GF-D8 (cell line): ENCODE measurements around the gene GPER1.
"Not testable (repeated sequence)": the region's sequence is repeated elsewhere in the genome, so short reads cannot be mapped to it uniquely, and the experiment has no call there.

Source experiments
- DNase-seq: peaks from one replicate; lab custom pipeline; 2025; lab: John Stamatoyannopoulos, UW

The GPER1 gene

DNA sequence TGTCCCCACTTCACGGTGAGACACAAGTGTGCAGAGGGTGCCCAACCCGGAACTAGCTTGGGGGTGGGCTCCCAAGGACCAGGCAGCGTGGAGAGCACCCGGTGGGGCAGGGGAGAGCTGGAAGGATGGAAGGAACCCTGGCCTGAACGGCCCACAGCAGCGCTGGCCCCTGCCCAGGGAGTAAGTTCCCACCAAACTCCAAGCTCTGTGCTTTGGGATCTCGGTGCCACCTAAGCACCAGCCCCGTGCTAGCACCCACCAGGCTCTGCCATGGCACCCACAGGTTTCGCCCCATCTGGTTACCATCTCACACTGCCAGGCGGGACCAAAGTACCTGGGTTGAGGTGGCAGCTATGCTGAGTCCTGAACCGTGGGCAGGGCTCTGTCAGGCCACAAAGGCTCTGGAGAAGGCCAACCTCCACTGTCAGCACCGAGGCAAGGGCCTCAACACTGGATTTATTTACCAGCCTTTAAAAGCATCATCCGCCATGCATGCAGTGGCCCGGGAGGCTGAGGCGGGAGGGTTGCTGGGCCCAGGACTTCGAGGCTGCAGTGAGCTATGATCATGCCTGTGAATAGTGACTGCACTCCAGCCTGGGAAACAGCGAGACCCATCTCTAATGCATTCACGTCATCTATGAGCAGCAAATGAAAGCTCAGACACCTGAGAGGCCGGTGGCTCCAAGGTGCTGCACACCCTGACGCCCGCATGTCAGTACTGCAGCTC is 16.0 kb downstream of the GPER1 start:
- DNase-seq = no peak

DNA sequence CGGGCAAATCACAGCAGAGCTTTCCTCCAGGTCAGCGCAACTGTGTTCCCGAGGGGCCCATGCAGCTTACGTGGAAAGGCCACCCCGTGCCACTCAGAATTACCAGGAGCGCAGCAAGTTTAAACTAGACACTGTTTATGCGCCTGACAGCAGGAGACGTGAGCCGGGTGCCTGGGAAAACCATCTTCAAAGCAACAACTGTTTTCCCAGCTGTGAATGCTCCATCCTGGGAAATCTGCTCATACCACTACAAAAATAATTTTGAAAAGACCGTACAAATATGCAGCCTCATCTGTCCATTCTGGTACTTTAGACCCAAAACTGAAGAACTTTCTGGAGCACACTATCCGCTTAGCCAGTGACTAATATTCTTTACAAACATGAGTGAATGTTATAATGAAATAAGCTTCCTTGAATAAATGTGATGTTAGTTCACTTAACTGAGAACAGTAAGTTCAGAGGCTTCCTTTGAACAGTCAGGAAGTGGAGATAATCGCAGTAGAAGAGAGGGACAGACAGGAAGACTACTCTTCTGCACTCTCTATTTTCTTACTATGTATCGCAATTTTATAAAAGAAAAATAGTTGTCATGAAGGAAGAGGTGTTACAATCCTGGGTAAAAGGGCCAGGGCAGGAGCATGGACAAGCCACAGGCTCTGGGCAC is 16.7 kb downstream of the GPER1 start:
- DNase-seq = no peak

DNA sequence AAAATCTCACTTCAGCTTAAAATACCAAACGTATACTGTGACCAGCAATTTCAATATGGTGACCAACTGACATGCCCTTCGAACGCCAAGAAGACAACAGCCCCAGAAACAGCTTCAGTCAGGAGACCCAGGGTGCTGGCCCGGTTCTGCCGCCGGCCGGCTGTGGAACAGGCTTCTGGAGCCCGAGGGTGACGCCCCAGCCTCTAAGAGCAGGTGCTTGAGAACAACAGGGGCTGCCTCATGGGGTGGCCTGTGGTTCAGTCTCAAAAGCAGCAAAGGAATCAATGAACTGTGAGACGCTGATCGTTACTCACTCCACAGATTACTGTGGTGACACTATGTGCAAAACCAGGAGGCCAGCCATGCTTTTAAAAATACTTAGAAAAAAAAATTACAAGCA is 17.3 kb downstream of the GPER1 start:
- DNase-seq = no peak

DNA sequence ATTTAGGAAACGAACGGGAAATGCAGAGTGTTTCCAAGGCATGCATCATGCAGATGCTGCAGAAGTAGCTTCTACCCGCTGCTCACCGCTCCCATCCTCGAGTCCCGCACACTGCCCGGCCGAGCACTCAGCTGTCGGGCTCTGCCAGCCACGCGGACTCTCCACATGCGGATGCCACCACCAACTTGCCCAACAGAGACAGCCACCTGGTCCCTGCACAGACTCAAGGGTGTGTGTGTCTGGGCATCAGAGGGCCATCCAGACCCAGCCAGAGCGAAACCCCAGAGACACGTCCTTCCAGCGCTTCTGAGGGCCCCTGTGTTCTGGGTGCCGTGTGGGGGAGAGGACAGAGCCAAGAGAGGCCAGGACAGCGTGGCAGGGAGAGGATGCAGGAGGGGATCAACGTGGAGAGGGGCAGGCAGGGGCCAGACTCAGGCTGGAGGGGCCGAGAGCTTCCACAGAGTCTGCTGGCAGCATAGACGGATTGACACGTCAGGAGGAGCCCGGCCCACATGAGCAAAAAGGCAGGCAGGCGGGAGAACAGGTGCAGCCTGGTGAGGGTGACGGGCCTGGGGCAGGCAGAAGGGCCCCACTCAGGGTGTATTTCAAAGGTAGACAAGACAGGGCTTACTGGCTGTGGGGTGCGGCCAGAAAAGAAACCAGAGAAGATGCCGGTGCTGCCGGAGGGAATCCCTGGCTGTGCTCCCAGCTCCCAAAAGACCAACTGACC is 18.3 kb downstream of the GPER1 start:
- no peak for DNase-seq

DNA sequence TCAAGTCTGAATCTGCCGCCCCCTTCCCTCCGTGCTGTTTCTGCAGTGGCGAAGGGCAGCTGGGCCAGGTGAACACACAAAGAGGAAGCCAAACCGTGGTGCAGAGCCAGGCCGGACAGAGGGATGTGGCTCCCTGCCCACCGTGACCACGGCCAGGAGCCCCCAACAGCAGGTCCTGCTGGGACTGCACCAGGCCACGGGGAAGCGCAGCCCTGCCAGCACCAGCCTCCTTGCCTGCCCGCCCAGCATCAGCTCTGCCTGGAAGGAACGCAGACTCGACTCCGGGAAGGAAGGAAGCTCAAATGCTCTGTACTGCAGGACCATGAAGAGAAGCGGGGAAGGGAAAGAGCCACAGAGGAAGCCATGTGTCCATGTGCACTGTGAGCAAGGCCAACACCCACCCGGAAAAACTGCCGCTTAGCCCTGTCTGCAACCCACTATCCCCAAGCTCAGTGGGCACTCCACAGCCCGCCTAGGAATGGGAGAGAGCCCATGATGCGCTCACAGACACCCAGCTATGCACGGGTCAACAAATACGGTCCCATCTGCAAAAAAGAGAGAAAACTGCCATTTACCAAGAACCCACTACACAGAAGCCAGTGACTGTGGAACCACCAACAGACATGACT is 19.0 kb downstream of the GPER1 start:
- DNase-seq = no peak

DNA sequence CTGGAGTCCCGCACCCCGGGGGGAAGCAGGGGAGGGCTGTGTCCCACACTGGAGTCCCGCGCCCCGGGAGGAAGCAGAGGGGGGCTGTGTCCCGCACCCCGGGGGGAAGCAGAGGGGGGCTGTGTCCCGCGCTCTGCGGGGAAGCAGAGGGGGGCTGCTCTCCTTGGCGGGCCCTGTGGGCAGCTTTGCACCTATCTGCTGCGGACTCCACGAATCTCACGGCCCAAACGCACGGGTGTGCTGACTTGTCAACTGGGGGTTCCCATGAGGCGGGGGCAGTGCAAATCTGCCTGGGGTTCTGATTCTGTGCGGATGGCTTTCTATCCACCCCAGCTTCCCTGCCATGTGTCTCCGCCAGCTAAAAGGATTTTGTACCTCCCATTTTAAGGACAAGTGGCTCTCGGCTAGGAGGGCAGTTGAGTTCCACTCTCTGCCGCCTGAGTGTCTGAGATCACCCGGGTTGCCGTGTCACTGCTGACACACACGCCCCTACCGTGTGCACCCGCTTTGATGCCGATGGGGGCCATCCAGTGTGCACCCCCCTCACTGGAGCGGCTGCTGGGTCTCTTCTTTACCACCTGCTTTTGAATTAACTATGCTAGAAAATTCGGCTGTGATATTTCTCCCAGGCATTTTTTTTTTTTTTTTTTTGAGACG is 20.5 kb downstream of the GPER1 start:
- no peak for DNase-seq

DNA sequence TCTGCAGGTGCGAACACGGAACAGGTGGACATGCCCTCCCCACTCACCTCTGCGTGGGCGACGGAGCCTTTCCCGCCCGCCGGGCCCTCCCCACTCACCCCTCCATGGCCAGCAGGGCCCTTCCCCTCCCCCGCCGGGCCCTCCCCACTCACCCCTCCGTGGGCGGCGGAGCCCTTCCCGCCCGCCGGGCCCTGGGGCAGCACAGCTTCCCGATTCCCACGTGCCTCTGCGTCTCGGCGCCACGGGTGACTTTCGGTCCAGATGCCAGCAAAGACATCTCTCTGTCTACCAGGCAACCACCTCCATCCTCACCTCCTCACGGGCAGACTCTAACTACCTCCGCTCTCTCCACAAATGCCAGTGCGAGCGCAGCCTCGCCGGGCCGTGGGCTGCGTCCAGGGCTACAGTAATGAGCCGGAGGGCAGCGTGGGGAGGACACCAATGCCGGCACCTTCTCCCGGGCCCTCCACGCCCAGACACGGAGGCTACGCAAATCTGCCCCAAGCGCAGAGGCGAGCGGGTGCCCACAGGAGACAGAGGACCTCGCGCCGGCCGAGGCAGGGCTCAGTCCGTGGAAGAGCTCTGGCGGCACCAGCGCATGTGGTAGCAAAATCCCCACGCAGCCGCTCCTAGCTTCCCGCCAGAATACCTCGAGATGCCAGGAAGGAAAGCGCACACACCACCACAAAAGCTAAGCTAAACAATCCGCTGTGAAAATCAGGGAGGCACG is 21.8 kb downstream of the GPER1 start:
- DNase-seq = no peak

DNA sequence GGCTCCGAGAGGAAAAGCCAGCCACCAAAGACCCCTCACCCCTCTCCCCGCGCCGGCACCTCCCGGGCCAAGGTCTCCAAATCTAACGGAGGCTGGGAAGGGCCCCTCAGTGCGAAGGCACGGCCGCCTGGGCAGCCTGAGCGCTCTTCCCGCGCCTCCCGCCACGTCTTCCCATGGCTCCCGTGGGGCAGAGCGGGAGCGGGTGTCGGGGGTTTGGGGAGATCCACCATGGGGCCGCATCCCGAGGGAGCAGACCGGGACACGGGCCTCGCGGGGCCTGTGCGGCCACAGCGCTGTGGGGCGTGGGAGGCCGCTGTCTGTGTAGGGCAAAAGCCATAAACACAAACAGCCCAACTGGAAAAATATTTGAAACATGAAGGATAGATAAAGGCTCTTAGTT is 22.4 kb downstream of the GPER1 start:
- DNase-seq = no peak

DNA sequence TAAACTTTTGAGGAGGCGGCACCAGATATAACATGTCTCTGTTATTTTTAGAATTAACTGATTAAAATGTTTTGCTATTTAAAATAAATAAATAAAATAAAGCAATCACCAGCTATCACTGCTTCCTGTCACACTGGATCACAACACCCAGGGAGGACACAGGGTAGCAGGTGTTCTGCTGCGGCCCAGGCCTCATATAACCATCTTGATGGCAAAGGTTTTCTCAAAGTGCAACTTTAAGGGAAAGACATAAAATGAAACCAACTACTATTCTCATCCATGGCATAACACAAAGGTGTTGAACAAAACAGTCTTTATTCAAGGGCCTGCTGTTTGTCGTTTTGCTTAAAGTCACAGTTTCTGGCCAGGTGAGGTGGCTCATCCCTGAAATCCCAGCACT is 23.2 kb downstream of the GPER1 start:
- no peak for DNase-seq

DNA sequence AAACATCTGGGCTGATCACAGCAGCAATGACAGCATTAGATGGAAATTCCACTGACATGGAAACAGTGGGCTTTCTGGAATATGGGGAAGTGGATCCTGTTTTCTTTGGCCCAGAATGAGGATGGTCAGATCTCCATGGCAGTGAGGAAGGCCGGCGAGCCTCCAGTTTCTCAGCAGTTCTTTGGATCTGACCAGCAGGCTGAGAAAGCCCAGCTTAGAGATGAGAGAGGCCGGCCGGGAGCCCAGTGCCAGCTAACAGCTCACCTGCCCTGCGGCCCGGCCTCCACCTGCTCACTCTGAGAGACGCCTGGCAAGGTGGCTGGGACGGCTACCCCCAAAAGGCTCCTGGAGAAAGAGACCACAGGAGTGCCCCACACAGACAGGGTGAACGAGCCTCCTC is 24.2 kb downstream of the GPER1 start:
- DNase-seq = no peak

DNA sequence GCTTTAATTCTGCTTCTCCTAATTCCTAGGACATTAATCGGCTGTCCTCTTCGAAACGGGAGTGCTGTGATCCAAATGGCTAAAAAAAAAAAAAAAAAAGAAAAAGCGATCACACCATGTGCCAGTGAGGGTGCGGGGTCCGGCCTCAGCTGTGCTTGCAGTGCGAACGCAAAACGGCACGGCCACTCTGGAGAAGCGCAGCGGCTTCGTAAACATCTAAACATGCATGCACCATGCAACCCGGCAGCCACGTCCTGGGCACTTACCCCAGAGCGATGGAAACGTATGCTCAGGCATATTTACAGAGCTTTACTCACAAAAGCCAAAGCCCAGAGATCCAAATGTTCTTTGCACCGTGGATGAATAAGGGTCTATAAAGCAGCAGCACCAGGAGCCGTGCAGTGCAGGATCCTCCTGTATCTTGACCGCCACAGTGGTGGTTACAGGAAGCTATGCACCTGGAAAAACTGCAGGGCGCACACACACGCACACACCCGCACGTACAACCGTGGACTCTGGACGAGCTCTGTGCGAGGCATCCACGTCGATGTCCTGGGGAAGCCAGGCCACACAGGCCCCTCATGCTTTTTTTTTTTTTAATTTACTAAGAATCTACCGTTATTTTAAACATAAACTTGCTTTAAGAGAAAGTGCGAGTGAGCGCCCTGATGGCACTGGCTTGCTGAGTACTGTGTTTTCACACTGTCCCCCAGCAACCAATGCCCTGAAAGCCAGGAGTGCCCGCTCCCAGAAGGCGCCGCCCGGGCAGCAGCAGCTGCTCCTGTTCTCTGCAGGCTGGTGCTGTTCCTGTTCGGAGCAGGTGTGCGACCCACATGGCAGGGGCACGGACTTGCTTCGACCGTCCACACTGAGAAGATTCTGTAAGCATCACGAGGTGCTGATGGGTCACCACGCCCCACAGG is 25.0 kb downstream of the GPER1 start:
- no peak for DNase-seq

DNA sequence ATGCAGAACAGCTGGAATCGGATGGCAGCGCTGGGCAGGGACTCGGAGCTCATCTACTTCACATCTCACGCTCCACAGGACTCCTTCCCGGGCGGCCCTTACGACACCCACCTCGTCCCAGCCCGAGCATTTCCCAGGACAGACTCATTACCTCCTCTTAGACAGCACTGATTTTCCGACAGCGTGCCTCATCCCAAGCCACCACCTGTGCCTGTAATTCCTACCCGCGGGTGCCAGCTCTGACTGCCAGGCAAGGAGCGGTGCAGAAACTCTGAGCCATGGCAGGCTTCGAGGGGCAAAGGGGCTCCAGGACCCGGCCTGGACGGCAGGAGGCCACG is 25.6 kb downstream of the GPER1 start:
- DNase-seq = no peak

DNA sequence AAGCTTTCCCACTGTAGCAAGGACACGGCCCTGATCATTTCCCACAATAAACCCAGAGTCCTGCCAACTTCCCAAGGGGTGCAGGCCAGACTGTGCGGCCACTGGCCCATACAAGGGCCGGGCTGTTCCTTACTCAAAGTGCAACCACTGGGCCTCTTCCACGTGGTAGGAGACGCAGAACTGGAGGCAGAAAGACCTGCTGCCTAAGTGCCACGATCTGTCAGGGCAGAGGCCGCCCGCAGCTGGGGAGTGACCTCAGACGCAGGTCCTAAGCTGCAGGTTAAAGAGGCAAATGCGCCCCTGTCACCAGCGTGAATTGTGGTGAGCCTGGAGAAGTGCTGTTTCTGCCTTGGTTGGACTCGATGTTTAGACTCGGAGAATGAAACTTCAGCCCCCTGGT is 26.2 kb downstream of the GPER1 start:
- no peak for DNase-seq

DNA sequence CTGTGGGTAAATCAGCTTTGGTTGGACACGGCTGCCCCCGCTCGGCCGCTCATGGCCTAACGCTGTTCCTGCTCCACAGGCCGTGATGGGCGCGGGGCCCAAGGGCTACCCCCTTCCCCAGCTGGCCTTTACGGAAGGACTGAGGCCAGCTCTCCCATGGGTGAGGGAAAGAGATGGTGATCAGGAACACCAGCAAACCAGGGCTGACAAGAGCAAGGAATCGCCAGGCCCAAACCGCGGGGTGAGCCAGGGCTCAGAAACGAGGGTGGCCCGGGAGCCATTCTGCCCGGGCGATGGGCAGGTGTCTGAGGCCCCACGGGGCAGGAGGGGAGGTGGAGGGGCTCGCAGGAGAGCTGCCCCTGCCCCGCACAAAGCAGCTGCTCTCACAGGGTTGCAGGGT is 26.6 kb downstream of the GPER1 start:
- DNase-seq = no peak

DNA sequence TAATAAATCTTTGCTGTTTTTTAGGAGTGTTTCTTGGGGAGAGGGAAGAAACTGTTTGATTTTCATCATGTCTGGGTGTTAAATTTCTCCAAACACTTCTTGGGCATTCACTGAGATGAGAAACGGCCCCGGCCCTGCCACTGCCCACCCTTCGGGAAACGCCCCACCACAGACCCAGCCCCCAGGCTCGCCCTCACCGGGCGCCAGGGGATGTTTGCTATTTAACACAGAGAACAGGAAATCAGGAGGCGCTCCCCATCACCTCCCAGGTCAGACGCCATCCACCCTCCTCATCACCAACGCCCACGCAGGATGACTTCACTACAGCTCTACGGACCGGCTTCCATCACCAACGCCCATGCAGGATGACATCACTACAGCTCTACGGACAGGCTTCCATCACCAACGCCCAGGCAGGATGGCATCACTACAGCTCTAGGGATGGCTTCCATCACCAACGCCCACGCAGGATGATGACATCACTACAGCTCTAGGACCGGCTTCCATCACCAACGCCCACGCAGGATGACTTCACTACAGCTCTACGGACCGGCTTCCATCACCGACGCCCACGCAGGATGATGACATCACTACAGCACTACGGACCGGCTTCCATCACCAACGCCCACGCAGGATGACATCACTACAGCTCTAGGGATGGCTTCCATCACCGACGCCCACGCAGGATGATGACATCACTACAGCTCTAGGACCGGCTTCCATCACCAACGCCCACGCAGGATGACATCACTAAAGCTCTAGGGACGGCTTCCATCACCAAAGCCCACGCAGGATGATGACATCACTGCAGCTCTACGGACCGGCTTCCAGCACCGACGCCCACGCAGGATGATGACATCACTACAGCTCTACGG is 27.5 kb downstream of the GPER1 start:
- DNase-seq = not testable (repeated sequence)

DNA sequence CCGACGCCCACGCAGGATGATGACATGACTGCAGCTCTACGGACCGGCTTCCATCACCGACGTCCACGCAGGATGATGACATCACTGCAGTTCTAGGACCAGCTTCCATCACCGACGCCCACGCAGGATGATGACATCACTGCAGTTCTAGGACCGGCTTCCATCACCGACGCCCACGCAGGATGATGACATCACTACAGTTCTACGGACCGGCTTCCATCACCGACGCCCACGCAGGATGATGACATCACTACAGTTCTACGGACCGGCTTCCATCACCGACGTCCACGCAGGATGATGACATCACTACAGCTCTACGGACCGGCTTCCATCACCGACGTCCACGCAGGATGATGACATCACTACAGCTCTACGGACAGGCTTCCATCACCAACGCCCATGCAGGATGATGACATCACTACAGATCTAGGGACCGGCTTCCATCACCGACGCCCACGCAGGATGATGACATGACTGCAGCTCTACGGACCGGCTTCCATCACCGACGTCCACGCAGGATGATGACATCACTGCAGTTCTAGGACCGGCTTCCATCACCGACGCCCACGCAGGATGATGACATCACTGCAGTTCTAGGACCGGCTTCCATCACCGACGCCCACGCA is 28.6 kb downstream of the GPER1 start:
- DNase-seq = not testable (repeated sequence)

DNA sequence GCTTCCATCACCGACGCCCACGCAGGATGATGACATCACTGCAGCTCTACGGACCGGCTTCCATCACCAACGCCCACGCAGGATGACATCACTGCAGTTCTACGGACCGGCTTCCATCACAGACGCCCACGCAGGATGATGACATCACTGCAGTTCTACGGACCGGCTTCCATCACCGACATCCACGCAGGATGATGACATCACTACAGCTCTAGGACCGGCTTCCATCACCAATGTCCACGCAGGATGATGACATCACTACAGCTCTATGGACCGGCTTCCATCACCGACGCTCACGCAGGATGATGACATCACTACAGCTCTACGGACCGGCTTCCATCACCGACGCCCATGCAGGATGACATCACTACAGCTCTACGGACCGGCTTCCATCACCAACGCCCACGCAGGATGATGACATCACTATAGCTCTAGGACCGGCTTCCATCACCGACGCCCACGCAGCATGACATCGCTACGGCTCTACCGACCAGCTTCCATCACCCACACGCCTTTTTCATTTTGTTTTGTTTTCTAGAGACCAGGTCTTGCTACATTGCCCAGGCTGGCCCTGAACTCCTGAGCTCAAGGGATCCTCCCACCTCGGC is 29.5 kb downstream of the GPER1 start:
- DNase-seq = no peak

DNA sequence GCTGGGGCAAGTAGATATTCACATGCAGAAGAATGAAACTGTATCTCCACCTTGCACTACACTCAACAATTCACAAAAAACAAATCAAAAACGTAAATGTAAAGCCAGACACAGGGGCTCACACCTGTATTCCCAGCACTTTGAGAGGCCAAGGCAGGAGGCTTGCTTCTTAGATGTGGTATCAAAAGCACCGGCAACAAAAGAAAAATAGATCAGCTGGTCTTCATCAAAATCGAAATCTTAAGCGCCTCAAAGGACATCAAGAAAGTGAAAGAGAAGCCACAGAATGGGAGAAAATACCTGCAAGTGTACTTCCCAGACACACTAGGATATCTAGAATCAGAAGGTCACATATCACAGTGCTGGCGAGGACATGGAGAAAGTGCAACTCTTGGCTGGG is 31.3 kb downstream of the GPER1 start:
- no peak for DNase-seq

DNA sequence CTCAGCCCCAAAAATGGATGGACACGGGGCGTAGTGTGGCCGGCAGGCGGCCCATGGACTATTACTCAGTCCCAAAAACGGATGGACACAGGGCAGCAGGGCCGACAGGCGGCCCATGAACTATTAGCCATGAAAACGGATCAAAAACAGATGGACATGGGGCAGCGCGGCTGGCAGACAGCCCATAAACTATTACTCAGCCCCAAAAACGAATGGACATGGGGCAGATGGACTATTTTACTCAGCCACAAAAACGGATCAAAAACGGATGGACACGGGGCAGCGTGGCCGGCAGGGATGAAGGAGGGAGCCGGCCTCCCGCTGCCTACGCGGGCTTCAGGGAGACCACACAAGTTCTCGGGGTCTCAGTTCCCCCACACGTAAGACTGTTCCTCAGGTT is 32.9 kb downstream of the GPER1 start:
- DNase-seq = no peak
